GM18868 (cell line): ENCODE results near the gene DENND6B.
"Not testable (repeated sequence)": the region's sequence is repeated elsewhere in the genome, so short reads cannot be mapped to it uniquely, and the experiment has no call there.

Experiments used
- ATAC-seq: cut with Tn5 transposase; IDR thresholded peaks from one replicate; pipeline ENCODE4 v1.9.1; 2021; ENCODE audit warnings: mild to moderate bottlenecking, moderate library complexity; ENCODE audit not compliant: unreplicated experiment

Gene DENND6B

DNA sequence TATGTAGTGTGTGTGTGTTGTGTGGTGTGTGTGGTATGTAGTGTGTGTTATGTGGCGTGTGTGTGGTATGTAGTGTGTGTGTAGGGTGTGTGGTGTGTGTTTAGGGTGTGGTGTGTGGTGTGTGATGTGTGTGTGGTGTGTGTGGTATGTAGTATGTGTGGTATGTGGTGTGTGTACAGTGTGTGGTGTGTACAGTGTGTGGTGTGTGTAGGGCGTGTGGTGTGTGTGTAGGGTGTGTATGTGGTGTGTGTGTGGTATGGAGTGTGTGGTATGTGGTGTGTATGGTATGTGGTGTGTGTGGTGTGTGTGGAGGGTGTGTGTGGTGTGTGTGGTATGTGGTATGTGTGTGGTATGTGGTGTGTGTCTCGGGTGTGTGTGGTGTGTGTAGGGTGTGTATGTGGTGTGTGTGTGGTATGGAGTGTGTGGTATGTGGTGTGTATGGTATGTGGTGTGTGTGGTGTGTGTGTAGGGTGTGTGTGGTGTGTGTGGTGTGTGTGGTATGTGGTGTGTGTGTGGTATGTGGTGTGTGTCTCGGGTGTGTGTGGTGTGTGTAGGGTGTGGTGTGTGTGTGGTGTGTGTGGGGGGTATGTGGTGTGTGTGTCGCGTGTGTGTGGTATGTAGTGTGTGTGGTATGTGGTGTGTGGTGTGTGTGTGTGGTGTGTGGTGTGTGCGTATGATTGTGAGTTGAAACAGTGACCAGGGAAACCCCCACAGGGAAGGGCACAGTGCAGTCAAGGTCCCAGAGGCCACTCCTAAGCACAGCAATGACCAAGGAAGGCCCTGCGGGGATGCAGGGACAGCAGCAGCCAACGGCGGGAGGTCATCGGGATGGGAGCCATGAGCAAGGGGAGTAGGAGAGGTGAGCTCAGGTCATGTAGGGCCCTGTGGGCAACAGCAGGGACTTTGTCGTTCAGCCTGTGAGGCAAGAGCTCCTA lies 13.4 kb upstream of the DENND6B start:
- ATAC-seq = no peak

DNA sequence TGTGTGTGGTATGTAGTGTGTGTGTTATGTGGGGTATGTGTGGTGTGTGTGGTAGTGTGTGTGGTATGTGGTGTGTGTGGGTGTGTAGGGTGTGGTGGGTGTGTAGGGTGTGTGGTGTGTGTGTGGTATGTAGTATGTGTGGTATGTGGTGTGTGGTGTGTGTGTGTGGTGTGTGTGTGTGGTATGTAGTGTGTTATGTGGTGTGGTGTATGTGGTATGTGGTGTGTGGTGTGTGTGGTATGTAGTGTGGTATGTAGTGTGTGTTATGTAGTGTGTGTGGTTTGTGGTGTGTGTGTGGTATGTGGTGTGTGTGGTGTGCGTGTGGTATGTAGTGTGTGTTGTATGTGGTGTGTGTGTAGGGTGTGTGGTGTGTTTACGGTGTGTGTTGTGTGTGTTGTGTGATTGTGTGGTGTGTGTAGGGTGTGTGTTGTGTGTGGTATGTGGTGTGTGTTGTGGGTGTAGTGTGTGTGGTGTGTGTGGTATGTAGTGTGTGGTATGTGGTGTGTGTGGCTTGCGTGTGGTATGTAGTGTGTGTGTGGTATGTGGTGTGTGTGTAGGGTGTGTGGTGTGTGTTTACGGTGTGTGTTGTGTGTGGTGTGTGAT lies 12.1 kb upstream of the DENND6B start:
- ATAC-seq = no peak

DNA sequence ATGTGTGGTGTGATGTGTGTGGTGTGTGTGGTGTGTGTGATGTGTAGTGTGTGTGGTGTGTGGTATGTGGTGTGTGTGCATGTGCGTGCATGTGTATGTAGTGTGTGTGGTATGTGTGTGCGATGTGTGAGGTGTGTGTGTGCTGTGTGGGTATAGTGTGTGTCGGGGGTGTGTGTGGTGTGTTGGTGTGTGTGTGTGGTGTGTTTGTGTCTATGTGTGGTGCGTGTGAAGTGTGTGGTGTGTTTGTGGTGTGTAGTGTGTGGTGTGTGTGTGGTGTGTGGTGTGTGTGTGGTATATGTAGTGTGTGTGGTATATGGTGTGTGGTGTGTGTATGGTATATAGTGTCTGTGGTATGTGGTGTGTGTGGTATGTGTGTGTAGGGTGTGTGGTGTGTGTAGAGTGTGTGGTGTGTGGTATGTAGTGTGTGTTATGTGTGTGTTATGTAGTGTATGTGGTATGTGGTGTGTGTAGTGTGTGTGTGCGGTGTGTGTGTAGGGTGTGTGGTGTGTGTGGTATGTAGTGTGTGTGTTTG lies 11.3 kb upstream of the DENND6B start:
- ATAC-seq = no peak

DNA sequence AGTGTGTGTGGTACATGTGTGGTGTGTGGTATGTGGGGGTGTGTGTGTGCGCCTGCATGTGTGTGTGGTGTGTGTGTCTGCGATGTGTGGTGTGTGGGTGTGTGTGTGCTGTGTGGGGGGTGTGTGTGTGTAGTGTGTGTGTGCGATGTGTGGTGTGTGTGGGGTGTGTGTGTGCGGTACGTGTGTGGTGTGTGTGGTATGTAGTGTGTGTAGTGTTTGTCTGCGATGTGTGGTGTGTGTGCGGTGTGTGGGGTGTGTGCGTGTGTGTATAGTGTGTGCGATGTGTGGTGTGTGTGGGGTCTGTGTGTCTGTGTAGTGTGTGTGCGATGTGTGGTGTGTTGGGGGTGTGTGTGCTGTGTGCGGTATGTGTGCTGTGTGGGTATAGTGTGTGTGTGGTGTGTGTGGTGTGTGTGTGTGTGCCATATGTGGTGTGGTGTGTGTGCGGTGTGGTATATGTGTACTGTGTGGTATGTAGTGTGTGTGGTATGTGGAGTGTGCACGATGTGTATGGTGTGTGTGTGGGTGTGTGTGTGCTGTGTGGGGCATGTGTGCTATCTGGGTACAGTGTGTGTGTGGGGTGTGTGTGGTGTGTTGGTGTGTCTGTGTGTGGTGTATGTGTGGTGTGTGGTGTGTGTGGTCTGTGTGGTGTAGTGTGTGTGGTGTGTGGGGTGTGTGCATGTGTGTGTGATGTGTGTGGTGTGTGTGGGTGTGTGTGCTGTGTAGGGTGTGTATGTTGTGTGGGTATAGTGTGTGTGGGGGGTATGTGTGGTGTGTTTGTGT lies 10.6 kb upstream of the DENND6B start:
- no peak for ATAC-seq

DNA sequence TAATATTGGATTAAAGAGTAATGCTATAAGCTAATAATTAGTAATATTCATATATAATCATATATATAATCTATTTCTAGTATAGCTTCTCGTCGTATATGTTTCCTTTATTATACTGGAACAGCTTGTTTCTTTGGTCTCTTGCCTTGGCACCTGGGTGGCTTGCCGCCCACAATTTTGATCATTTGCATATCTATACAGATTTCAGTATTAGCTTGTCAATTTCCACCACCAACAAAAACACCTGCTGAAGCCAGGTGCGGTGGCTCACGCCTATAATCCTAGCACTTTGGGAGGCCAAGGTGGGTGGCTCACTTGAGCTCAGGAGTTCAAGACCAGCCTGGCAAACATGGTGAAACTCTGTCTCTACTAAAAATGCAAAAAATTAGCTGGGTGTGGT lies 7.6 kb upstream of the DENND6B start:
- not testable (repeated sequence) for ATAC-seq

- ATAC-seq = no peak
Observed at GRCh38 chr22:50329236-50329635, 2.4 kb upstream of the DENND6B start.

GRCh38 chr22:50327711-50328019 lies 853 bp upstream of the DENND6B start:
- no peak for ATAC-seq

DNA sequence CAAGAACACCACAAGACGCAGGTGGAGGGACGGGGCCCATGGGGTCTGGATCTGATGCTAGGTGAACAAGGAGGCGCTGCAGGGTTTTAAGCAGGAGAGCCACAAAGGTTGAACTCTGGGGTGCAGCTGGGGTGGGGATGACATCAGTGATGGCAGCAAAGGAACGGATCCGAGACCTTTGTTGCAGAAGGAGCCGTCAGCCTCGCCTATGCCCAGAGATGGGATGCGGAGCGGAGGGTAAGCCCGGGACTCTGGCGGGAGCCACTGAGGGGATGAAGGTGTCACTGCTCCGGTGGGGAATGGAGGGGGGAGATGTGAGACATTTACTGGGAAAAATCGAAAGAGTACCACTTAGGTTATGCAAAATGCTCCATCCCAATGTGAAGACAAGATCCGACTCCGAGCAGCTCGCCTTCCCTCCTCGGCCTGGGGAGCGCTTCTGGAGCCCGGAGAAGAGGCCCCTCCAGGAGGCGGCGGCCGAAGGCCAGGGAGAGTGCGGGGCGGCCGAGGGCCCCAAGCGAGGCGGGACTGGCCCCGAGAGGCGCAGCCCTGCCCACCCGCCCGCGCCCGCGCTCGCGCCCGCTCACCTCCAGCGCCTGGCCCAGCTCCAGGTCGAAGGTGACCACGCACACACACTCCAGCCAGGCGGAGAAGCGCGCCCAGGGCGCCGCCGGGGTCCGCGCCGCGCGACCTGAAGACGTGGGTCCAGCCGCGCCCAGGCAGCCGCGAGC lies 422 bp downstream of the DENND6B start:
- ATAC-seq = no peak

- ATAC-seq = no peak
Observed at GRCh38 chr22:50325444-50326224, 1.2 kb downstream of the DENND6B start.

DNA sequence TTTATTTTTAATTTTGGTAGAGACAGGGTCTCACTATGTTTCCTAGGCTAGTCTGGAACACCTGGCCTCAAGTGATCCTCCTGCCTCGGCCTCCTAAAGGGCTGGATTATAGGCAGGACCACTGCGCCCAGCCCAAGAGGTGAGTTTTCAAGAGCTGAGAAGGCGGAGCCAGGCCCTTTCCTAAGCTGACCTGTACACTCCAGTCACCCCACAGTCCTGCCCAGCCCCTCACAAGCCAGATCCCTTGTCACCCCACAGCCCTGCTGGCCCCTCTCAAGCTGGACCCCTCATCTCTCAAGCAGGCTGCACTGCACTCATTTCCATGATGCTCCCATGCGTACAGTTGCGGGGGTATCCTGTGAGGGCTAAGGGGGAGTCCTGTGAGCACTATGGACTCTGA lies 2.9 kb downstream of the DENND6B start:
- no peak for ATAC-seq

GRCh38 chr22:50322382-50323104 lies 4.3 kb downstream of the DENND6B start:
- not testable (repeated sequence) for ATAC-seq

DNA sequence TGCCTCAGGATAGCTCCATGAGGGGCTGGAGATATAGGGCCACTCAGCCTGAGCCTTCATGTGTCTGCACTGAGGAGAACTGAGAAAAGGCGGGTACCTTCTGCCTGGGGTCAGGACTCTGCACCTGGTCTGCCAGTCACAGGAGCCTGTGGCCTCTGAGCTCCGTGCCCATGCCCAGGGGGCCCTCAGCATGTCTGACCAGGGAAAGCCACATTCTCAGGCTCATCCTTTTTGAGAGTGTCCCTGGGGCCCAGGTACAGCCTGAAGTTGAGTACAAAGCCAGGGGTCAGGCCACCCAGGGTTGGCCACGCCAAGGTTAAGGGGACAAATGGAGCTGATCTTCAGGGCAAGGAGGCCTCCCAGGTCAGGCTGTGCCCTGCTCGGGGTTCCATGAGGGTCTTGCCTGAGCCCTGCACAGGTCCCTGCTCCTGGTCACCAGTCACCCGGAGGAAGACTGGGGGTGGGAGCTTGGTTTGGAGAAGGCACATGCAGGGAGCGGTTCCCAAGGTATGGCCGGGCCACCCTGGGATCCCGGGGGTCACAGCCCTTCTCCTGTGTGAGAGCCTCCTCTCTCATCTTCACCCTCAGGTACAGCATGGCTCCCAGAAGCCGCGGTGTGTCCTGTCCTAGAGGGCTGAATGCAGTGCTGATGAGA lies 6.0 kb downstream of the DENND6B start:
- no peak for ATAC-seq

- no peak for ATAC-seq
Observed at GRCh38 chr22:50320116-50320515, 6.7 kb downstream of the DENND6B start.

DNA sequence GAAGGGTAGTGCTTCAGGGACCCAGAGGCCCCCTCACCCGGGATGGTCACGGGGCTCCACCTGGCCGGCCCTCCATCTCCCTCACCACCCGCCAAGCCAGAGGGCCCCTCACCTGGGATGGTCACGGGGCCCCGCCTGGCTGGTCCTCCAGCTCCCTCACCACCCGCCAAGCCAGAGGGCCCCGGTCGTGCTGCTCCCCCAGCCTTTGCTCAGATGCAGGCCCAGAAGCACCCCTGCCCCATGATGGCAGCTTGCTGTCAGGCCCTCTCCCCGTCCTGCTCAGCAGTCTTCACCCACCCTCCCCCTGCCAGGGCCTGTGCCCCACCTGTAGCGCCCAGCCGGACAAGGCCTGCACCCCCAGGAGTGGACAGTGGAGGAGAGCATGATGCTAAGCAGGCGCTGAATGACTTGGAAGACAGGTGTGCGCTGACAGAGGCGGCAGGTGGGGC lies 7.3 kb downstream of the DENND6B start:
- ATAC-seq = no peak

DNA sequence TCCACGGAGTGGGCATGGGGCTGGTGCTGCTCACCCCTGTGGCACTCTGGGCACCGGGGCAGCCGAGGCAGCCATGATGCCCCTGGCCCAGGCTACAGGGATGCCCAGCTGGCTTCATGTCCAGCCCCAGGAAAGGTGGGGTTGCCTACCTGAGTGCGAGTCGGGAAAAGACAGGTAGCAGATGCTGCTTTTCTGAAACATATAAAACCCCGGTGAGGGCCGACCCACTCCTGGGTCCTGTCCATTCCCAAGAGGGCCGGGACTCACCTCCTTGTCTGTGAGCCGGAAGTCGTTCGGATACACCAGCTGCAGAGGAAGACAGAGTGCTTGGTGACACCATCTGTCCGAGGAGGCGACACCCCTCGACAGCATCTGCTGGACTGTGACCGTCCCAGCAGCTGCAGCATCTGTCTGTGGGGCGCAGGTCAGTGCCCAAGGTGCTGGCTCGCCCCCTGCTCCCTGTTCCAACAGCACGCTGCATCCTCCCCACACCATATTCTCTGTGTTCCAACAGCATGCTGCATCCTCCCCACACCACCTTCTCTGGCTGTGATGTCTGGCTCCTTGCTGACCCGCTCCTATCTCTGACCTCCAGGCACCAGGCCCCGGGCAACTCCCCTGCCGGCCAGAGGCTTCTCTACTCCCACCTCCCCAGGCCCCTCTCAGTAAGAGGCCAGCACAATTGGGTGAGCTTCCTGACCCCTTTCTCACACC lies 8.0 kb downstream of the DENND6B start:
- no peak for ATAC-seq

DNA sequence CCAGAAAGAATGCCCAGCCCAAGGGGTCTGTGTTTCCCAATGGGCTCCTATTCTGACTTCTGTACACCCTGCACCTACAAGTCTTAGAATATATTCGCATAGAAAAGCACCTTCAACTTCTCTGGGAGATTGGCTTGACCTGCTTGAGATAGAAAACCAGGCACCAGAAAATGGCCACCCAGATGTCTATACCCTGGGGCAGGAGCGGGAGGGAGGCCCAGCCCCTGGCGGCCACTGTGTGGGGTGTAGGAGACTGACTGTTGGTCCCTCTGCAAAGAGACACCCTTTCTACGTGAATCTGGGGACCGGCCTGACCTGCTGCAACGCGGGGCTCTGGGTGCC lies 8.5 kb downstream of the DENND6B start:
- no peak for ATAC-seq

- no peak for ATAC-seq
Observed at GRCh38 chr22:50317674-50318073, 9.1 kb downstream of the DENND6B start.

- no peak for ATAC-seq
Observed at GRCh38 chr22:50317178-50317577, 9.6 kb downstream of the DENND6B start.
